ENCODE measurements around the gene CLIC4.

DNA sequence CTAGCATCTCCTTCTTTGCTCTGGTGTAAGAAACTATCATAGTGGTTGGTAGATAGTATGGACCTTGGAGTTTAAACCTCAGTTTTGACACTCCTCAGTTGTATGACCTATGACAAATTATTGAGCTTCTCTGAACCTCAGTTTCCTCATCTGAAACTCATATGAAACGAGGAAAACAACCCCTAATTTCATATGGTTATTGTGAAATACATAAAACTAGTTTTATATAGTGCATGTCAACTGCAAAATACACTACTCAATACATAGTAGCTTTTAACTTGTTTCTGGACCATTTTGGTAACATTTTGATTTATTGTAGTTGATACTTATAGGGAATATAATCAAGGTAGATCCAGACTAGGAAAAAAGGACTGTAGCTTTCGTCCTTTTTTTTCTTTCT lies 32.9 kb downstream of the CLIC4 start:
- TF ChIP-seq, protein P1, sequence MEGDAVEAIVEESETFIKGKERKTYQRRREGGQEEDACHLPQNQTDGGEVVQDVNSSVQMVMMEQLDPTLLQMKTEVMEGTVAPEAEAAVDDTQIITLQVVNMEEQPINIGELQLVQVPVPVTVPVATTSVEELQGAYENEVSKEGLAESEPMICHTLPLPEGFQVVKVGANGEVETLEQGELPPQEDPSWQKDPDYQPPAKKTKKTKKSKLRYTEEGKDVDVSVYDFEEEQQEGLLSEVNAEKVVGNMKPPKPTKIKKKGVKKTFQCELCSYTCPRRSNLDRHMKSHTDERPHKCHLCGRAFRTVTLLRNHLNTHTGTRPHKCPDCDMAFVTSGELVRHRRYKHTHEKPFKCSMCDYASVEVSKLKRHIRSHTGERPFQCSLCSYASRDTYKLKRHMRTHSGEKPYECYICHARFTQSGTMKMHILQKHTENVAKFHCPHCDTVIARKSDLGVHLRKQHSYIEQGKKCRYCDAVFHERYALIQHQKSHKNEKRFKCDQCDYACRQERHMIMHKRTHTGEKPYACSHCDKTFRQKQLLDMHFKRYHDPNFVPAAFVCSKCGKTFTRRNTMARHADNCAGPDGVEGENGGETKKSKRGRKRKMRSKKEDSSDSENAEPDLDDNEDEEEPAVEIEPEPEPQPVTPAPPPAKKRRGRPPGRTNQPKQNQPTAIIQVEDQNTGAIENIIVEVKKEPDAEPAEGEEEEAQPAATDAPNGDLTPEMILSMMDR (IDR thresholded peaks at IDR 0.05) = no peak
- no peak for TF ChIP-seq EZH2 (IDR thresholded peaks at IDR 0.05; ENCODE audit: borderline replicate concordance, insufficient read depth, low read depth, low read length, poor library complexity, severe bottlenecking)

Measured in B cell (primary cell).